GM12874 (cell line): ENCODE results near the gene CNNM1.
A peak's percentile ranks its signal among the peaks of the same experiment; 100 is the strongest.

Experiments
- CTCF ChIP-seq: IDR thresholded peaks from 2 replicates; pipeline ENCODE4 v1.5.1; 2011; ENCODE audit warnings: low read depth, mild to moderate bottlenecking, control low read depth, low read length, moderate library complexity; ENCODE audit not compliant: insufficient read depth

Gene CNNM1

GRCh38 chr10:99399664-99400063, 70.5 kb downstream of the CNNM1 start:
- TF ChIP-seq CTCF, result no peak

- TF ChIP-seq CTCF, result no peak
These were observed 74.5 kb downstream of the CNNM1 start for GRCh38 chr10:99403674-99404073.

- TF ChIP-seq CTCF, result no peak
These were observed 77.0 kb downstream of the CNNM1 start for GRCh38 chr10:99406149-99406548.

- TF ChIP-seq CTCF, result no peak
These were observed 81.0 kb downstream of the CNNM1 start for GRCh38 chr10:99410146-99410545.

- no peak for TF ChIP-seq CTCF
These were observed 81.7 kb downstream of the CNNM1 start for GRCh38 chr10:99410876-99411275.

- TF ChIP-seq CTCF, result no peak
These were observed 82.4 kb downstream of the CNNM1 start for GRCh38 chr10:99411546-99411945.

GRCh38 chr10:99412099-99412498, 82.9 kb downstream of the CNNM1 start:
- TF ChIP-seq CTCF, result 0 out of 2 replicates have a peak, but pooled peaks have one; percentile 21
